Epithelial cell of esophagus (primary cell): ENCODE results near the gene NSUN4.
"Not testable (repeated sequence)": the region's sequence is repeated elsewhere in the genome, so short reads cannot be mapped to it uniquely, and the experiment has no call there.

Experiments used
- DNase-seq: peaks from one replicate; pipeline ENCODE4 v3.0.0; 2010; ENCODE audit warnings: low read depth
- H3K4me3 ChIP-seq: 2 replicates; pipeline ENCODE4 v1.5.1; 2011; ENCODE audit warnings: mild to moderate bottlenecking, low read length, control low read depth
- TF ChIP-seq, protein P1 (sequence below): IDR thresholded peaks from 2 replicates; pipeline ENCODE4 v1.5.1; 2011; ENCODE audit warnings: low read depth, mild to moderate bottlenecking, low read length, control low read depth, inconsistent platforms; ENCODE audit not compliant: insufficient read depth; ENCODE audit errors: missing control alignments

Gene NSUN4

DNA sequence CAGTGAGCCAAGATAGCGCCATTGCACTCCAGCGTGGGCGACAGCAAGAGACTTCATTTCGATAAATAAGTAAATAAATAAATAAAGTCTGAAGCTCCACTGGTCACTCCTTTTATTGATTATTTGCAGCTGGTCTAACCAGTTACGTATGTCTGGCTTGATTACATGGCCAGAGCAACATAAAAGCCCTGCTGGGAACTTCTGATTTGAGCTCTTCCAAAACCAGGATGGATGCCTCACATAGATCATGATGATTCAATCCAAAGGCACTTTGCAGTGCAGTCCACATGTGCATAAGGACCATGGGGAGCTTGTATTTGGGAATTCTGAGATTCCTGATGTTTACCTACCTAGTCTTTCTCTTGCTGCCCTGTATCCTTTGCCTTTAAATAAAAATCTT is 24.0 kb downstream of the NSUN4 start:
- H3K4me3 ChIP-seq: no peak overlapping the region
- DNase-seq: no peak
- TF ChIP-seq, protein P1, sequence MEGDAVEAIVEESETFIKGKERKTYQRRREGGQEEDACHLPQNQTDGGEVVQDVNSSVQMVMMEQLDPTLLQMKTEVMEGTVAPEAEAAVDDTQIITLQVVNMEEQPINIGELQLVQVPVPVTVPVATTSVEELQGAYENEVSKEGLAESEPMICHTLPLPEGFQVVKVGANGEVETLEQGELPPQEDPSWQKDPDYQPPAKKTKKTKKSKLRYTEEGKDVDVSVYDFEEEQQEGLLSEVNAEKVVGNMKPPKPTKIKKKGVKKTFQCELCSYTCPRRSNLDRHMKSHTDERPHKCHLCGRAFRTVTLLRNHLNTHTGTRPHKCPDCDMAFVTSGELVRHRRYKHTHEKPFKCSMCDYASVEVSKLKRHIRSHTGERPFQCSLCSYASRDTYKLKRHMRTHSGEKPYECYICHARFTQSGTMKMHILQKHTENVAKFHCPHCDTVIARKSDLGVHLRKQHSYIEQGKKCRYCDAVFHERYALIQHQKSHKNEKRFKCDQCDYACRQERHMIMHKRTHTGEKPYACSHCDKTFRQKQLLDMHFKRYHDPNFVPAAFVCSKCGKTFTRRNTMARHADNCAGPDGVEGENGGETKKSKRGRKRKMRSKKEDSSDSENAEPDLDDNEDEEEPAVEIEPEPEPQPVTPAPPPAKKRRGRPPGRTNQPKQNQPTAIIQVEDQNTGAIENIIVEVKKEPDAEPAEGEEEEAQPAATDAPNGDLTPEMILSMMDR: no peak

DNA sequence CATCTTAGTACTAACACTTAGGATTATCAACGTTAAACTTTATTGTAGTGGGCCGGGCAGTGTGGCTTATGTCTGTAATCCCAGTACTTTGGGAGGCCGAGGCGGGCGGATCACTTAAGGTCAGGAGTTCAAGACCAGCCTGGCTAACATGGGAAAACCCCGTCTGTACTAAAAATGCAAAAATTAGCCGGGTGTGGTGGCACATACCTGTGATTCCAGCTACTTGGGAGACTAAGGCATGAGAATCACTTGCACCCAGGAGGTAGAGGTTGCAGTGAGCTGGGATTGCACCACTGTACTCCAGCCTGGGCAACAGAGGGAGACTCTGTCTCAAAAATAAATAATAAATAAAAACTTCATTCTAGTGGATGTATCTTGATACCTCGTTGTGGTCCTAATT is 25.2 kb downstream of the NSUN4 start:
- DNase-seq, H3K4me3 ChIP-seq: not testable (repeated sequence)

DNA sequence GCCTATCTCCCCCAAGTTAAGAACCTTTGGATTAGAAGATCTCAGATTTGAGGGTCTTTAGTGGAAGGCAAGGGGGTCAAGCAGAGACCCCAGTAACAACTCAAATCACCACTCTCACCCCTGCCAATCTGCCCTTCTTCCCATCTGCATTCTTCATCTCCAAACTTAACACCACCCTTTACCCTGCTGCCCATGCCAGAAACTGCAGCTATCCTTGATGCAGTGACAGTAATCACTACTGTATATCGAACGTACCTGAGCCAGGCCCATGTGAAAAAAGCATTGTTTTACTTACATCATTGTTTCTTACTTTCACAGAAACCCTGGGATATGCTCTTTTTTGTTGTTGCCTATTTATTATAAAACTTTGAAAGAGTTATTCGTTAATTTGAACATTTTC is 26.5 kb downstream of the NSUN4 start:
- H3K4me3 ChIP-seq: no peak overlapping the region
- TF ChIP-seq, protein P1: no peak
- DNase-seq: no peak

DNA sequence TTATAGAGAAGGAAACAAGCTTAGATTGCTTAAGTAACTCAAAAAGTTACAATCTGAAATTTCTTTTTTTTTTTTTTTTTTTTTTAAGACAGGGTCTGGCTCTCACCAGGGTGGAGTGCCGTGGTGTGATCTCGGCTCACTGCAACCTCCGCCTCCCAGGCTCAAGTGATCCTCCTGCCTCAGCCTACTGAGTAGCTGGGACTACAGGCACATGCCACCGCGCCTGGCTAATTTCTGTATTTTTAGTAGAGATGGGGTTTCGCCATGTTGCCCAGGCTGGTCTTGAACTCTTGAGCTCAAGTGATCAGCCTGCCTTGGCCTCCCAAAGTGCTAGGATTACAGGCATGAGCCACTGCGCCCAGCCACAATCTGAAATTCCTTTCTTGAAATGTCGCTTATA is 27.1 kb downstream of the NSUN4 start:
- not testable (repeated sequence) for H3K4me3 ChIP-seq, DNase-seq

DNA sequence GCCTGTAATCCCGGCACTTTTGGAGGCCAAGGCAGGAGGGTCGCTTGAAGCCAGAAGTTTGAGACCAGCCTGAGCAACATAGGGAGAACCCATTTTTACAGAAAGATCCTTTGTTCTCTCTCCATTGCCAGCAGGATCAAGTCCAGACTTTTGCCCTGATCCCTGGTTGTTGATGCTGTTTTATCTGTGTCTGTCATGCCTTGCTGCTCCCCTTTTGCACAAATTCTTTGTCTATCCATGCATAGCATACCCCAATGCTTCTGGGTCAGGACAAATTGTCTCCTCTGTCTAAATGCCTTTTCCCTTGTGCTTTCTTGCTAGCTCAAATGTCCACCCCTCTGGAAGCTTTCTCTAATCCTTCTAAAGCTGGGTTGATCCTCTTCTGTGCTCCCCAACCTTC is 28.2 kb downstream of the NSUN4 start:
- TF ChIP-seq, protein P1: no peak
- DNase-seq: no peak
- no peak overlapping the region for H3K4me3 ChIP-seq

DNA sequence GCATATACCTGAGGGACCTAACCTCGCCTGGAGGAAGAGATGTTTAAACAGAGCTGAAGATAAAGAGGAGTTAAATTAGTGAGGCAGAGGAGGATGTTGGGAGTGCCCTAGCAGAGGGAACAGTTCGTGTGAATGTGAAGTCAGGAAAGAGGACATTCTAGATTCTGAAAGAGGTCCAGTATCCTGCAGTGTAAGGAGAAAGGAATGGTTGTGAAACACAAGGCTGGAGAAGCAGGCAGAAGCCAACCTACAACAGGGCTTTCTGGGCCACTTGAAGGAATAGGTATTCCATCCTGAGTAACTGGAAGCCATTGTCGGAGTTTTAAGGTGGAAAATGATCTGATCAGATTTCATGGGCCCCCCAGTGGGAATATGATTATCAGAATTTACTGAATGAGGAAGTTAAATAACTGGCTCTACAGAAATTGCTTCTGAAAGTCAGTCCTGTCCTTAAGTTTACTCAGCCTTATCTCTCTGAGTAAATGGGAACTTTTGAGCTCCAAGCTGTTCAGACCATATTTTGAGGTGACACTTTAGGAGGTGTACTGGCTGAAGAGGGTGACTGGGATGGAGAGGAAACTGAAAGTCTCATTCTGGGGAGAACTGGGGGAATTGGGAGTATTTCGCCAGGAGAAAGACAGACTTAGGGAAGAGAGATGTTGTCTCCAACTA is 29.1 kb downstream of the NSUN4 start:
- TF ChIP-seq, protein P1: no peak
- DNase-seq: peak; percentile 16

DNA sequence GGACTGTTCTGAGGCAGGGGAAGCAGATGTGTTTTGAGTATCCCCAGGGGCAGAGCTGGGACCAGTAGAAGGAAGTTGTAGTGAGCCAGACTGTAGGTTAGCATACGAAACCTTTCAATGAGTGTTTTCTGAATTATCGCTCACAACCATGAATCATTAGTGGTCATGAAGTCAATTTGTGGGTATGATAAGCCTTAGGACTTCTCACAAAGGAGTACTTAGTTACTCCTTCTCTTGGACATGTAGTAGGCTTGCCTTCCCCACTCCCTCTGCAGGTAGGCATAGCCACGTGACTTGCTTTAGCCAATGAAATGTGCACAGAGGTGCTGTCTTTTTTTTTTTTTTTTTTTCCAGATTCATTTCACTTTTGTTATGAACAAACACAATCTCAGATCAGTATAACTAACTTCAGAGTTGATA is 29.6 kb downstream of the NSUN4 start:
- no peak overlapping the region for H3K4me3 ChIP-seq
- DNase-seq: peak; percentile 74
- TF ChIP-seq, protein P1: no peak

More for the DNA sequence above, 29.1 kb downstream of the NSUN4 start:
- H3K4me3 ChIP-seq: no peak overlapping the region

DNA sequence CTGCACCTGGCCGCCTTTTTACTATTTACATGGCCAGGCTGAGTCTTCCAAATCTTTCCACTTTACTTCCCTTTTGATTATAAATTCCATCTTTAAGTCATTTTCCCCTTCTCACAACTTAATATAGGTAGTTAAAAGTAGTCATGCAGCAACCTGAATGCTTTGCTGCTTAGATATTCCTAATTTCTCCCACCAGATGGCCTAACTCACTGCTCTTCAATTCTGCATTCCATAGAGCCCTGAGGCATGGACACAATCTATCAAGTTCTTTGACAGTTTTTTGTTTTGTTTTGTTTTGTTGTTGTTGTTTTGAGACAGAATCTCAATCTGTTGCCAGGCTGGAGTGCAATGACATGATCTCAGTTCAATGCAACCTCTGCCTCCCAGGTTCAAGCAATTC is 31.8 kb downstream of the NSUN4 start:
- H3K4me3 ChIP-seq: no peak overlapping the region
- no peak for DNase-seq
- TF ChIP-seq, protein P1: no peak
